Mesenchymal stem cell (in vitro differentiated cells and primary cell): ENCODE measurements around the gene SNAPIN.

Experiments used
- DNase-seq: peaks from one replicate; pipeline ENCODE4 v3.0.0-alpha.2; 2013
- H2AFZ ChIP-seq: one replicate; pipeline ENCODE4 v1.6.1; 2013; ENCODE audit warnings: low read depth, mild to moderate bottlenecking, control low read depth, inconsistent platforms, low read length, moderate library complexity
- H2AK5ac ChIP-seq: 2 replicates; pipeline ENCODE4 v1.6.1; 2013; ENCODE audit warnings: low read length, moderate library complexity, mild to moderate bottlenecking, inconsistent platforms; ENCODE audit not compliant: severe bottlenecking
- H2BK120ac ChIP-seq: one replicate; pipeline ENCODE4 v1.6.1; 2013; ENCODE audit warnings: low read depth, mild to moderate bottlenecking, inconsistent platforms, low read length, moderate library complexity
- H2BK12ac ChIP-seq, 2 experiments: one replicate each; pipeline ENCODE4 v1.6.1; 2013; ENCODE audit warnings: inconsistent platforms in 2 of 2, low read length in 2 of 2, mild to moderate bottlenecking in 2 of 2, moderate library complexity in 2 of 2, control low read depth in 1 of 2
- H2BK15ac ChIP-seq: one replicate; pipeline ENCODE4 v1.6.1; 2013; ENCODE audit warnings: mild to moderate bottlenecking, low read depth, inconsistent platforms; ENCODE audit not compliant: poor library complexity, severe bottlenecking
- H2BK5ac ChIP-seq: 2 replicates; pipeline ENCODE4 v1.6.1; 2013; ENCODE audit warnings: low read depth, mild to moderate bottlenecking, low read length, control low read depth, inconsistent platforms; ENCODE audit not compliant: poor library complexity, severe bottlenecking
- H3K14ac ChIP-seq, 2 experiments: one replicate each; pipeline ENCODE4 v1.6.1; 2013; ENCODE audit warnings: inconsistent platforms in 2 of 2, low read length in 2 of 2, control low read depth in 1 of 2, mild to moderate bottlenecking in 1 of 2, moderate library complexity in 1 of 2
- H3K18ac ChIP-seq, 2 experiments: one replicate each; pipeline ENCODE4 v1.6.1; 2013; ENCODE audit warnings: inconsistent platforms in 2 of 2, low read length in 2 of 2, control low read depth in 1 of 2, low read depth in 1 of 2, mild to moderate bottlenecking in 1 of 2
- H3K23ac ChIP-seq, 2 experiments: one replicate each; pipeline ENCODE4 v1.6.1; 2013; ENCODE audit warnings: inconsistent platforms in 2 of 2, low read length in 2 of 2, mild to moderate bottlenecking in 2 of 2, moderate library complexity in 2 of 2, control low read depth in 1 of 2
- H3K27ac ChIP-seq: 2 replicates; pipeline ENCODE4 v1.5.1; 2013; ENCODE audit warnings: mild to moderate bottlenecking, moderate library complexity, low read length, control low read depth, inconsistent platforms; ENCODE audit not compliant: poor library complexity, severe bottlenecking
- H3K27me3 ChIP-seq, 2 experiments: 2 replicates each; pipeline versions ENCODE4 v1.6.1 to v1.7.0; 2013; ENCODE audit warnings: low read length in 2 of 2, mild to moderate bottlenecking in 2 of 2, moderate library complexity in 2 of 2, control low read depth in 1 of 2, inconsistent platforms in 1 of 2; ENCODE audit not compliant: control insufficient read depth in 1 of 2, insufficient read depth in 1 of 2
- H3K36me3 ChIP-seq, 2 experiments: 2 replicates each; pipeline versions ENCODE4 v1.6.1 to v1.7.0; 2013; ENCODE audit warnings: low read length in 2 of 2, control low read depth in 1 of 2, inconsistent platforms in 1 of 2, low read depth in 1 of 2, mild to moderate bottlenecking in 1 of 2; ENCODE audit not compliant: insufficient read depth in 2 of 2, control insufficient read depth in 1 of 2
- H3K4ac ChIP-seq, 2 experiments: one replicate each; pipeline ENCODE4 v1.6.1; 2013; ENCODE audit warnings: inconsistent platforms in 2 of 2, low read length in 2 of 2, mild to moderate bottlenecking in 2 of 2, moderate library complexity in 2 of 2, control low read depth in 1 of 2, low read depth in 1 of 2
- H3K4me1 ChIP-seq: 2 replicates; pipeline ENCODE4 v1.6.1; 2013; ENCODE audit warnings: low read depth, low read length, control low read depth; ENCODE audit not compliant: control insufficient read depth, insufficient read depth
- H3K4me2 ChIP-seq: 2 replicates; pipeline ENCODE4 v1.6.1; 2013; ENCODE audit warnings: low read length, mild to moderate bottlenecking, inconsistent platforms; ENCODE audit not compliant: poor library complexity, severe bottlenecking
- H3K4me3 ChIP-seq, 2 experiments: 2 replicates each; pipeline versions ENCODE4 v1.5.1 to v1.7.0; 2013; ENCODE audit warnings: low read length in 2 of 2, mild to moderate bottlenecking in 2 of 2, control low read depth in 1 of 2, low read depth in 1 of 2; ENCODE audit not compliant: insufficient read depth in 1 of 2
- H3K79me1 ChIP-seq: replicated peaks from 2 replicates; pipeline ENCODE4 v1.6.1; 2013; ENCODE audit warnings: mild to moderate bottlenecking, control low read depth, low read length, inconsistent platforms; ENCODE audit not compliant: poor library complexity, severe bottlenecking
- H3K9ac ChIP-seq: 2 replicates; pipeline ENCODE4 v1.7.0; 2013; ENCODE audit warnings: mild to moderate bottlenecking, low read length, moderate library complexity
- H3K9me3 ChIP-seq: 2 replicates; pipeline ENCODE4 v1.7.0; 2013; ENCODE audit warnings: mild to moderate bottlenecking, low read length; ENCODE audit not compliant: control insufficient read depth
- H4K8ac ChIP-seq: one replicate; pipeline ENCODE4 v1.6.1; 2013; ENCODE audit warnings: inconsistent platforms, mild to moderate bottlenecking, low read length, moderate library complexity
- H4K91ac ChIP-seq: one replicate; pipeline ENCODE4 v1.6.1; 2013; ENCODE audit warnings: mild to moderate bottlenecking, low read length, inconsistent platforms
- WGBS: methylation state at CpG from one replicate; pipeline ENCODE4 v1.1.7; 2013; ENCODE audit warnings: mixed read lengths; 5-methylcytosine and 5-hydroxymethylcytosine counted together

Gene SNAPIN

GRCh38 chr1:153685544-153686340 lies 27.2 kb downstream of the SNAPIN start:
- Histone ChIP-seq H2AFZ (no peak overlapping the region), H3K4me2 (no peak overlapping the region), H3K23ac (no peak overlapping the region), H2BK120ac (no peak overlapping the region), H3K4me3 (no peak overlapping the region), H2BK5ac (no peak overlapping the region), H3K14ac (no peak overlapping the region), H4K91ac (no peak overlapping the region), H3K4ac (no peak overlapping the region), H3K27me3 (peaks cover 0 to 29% of the 10 kb centered on the region in 2 experiments), H2BK12ac (no peak overlapping the region), H3K9me3 (no peaks in the 10 kb centered on the region), H3K79me1 (no peaks in the 10 kb centered on the region), H3K27ac (no peak overlapping the region), H3K18ac (no peak overlapping the region), H3K36me3 (peaks cover 0 to 55% of the 10 kb centered on the region in 2 experiments), H4K8ac (no peak overlapping the region), H2BK15ac (no peak overlapping the region), H2AK5ac (no peak overlapping the region), H3K9ac (no peak overlapping the region), H3K4me1 (peaks cover 2% of the 10 kb centered on the region)
- DNase-seq: no peak
- WGBS: 87% methylated on average over 10 of the region's 11 CpGs

GRCh38 chr1:153687346-153688125 lies 29.0 kb downstream of the SNAPIN start:
- 86% methylated on average over 16 of the region's 16 CpGs for WGBS

GRCh38 chr1:153688276-153688675 lies 29.8 kb downstream of the SNAPIN start:
- Histone ChIP-seq H2BK12ac (no peak overlapping the region), H2AFZ (no peak overlapping the region), H3K9me3 (no peaks in the 10 kb centered on the region), H3K27me3 (peaks cover 0 to 12% of the 10 kb centered on the region in 2 experiments), H3K18ac (peak overlapping the region in 1 of 2 experiments; percentile 0), H3K23ac (no peak overlapping the region), H2BK5ac (no peak overlapping the region), H3K27ac (no peak overlapping the region), H4K8ac (no peak overlapping the region), H3K36me3 (peaks cover 0 to 43% of the 10 kb centered on the region in 2 experiments), H3K14ac (no peak overlapping the region), H2BK120ac (no peak overlapping the region), H2AK5ac (no peak overlapping the region), H3K4me3 (no peak overlapping the region), H3K4me1 (peaks cover 2% of the 10 kb centered on the region), H3K4me2 (no peak overlapping the region), H4K91ac (no peak overlapping the region), H3K4ac (no peak overlapping the region), H2BK15ac (no peak overlapping the region), H3K9ac (no peak overlapping the region), H3K79me1 (no peaks in the 10 kb centered on the region)
- 88% methylated on average over 7 of the region's 7 CpGs for WGBS
- no peak for DNase-seq

More at GRCh38 chr1:153687346-153688125, 29.0 kb downstream of the SNAPIN start:
- Histone ChIP-seq H4K8ac (no peak overlapping the region), H2AFZ (no peak overlapping the region), H3K36me3 (peaks cover 0 to 51% of the 10 kb centered on the region in 2 experiments), H2BK120ac (no peak overlapping the region), H3K4ac (no peak overlapping the region), H3K4me3 (no peak overlapping the region), H3K79me1 (no peaks in the 10 kb centered on the region), H2BK12ac (no peak overlapping the region), H2BK15ac (no peak overlapping the region), H3K9me3 (no peaks in the 10 kb centered on the region), H3K27me3 (peaks cover 0 to 16% of the 10 kb centered on the region in 2 experiments), H3K14ac (no peak overlapping the region), H3K4me1 (peaks cover 2% of the 10 kb centered on the region), H2AK5ac (no peak overlapping the region), H3K4me2 (no peak overlapping the region), H3K9ac (no peak overlapping the region), H4K91ac (no peak overlapping the region), H2BK5ac (no peak overlapping the region), H3K27ac (no peak overlapping the region), H3K18ac (no peak overlapping the region), H3K23ac (no peak overlapping the region)
- no peak for DNase-seq

- Histone ChIP-seq H3K9ac (no peak overlapping the region), H3K36me3 (peaks cover 0 to 39% of the 10 kb centered on the region in 2 experiments), H2BK12ac (no peak overlapping the region), H3K9me3 (no peaks in the 10 kb centered on the region), H3K79me1 (no peaks in the 10 kb centered on the region), H2BK15ac (no peak overlapping the region), H3K4me1 (peaks cover 2% of the 10 kb centered on the region), H3K4ac (no peak overlapping the region), H2AFZ (no peak overlapping the region), H3K27me3 (peaks cover 0 to 12% of the 10 kb centered on the region in 2 experiments), H3K18ac (no peak overlapping the region), H3K4me3 (no peak overlapping the region), H4K8ac (no peak overlapping the region), H3K23ac (no peak overlapping the region), H2BK120ac (no peak overlapping the region), H2AK5ac (no peak overlapping the region), H3K14ac (no peak overlapping the region), H4K91ac (no peak overlapping the region), H2BK5ac (no peak overlapping the region), H3K27ac (no peak overlapping the region), H3K4me2 (no peak overlapping the region)
- WGBS: 88% methylated on average over 18 of the region's 18 CpGs
- no peak for DNase-seq
These were observed 30.3 kb downstream of the SNAPIN start for GRCh38 chr1:153688736-153689328.
